ENCODE measurements around the gene KIAA1671. TPM values are rescaled to one million over a fixed set of nuclear protein-coding genes. Genes with fewer than 3 reads are reported as not detected.

KIAA1671 gene
- total and polyA plus RNA-seq, 2 of the 13 experiments (the other 11 are each of a cell fraction or from before 2014, with no cell fraction given), result 13.5 to 13.6 TPM

GRCh38 chr22:25143156-25144076 lies 190.9 kb downstream of the KIAA1671 start (continued):
- TF ChIP-seq MXD1 (CRISPR knock-in tag; IDR thresholded peaks at IDR 0.05) (no peak), ELK4 (CRISPR knock-in tag; IDR thresholded peaks at IDR 0.05; ENCODE audit: borderline replicate concordance) (no peak), SNAPC2 (CRISPR knock-in tag; IDR thresholded peaks at IDR 0.05) (0 out of 2 replicates have a peak, but pooled peaks have one; percentile 10), ATF1 (CRISPR knock-in tag; IDR thresholded peaks at IDR 0.05) (no peak), ZFP82 (CRISPR knock-in tag; IDR thresholded peaks at IDR 0.05; ENCODE audit: borderline replicate concordance) (no peak), MYPOP (CRISPR knock-in tag; IDR thresholded peaks at IDR 0.05) (no peak), KDM1A (CRISPR knock-in tag; IDR thresholded peaks at IDR 0.05) (peak; percentile 38; the same call in 1 of the 2 replicates), ZNF335 (CRISPR knock-in tag; IDR thresholded peaks at IDR 0.05) (no peak), ZNF768 (CRISPR knock-in tag; IDR thresholded peaks at IDR 0.05) (peak; percentile 98), HHEX (CRISPR knock-in tag; IDR thresholded peaks at IDR 0.05) (no peak), ZNF234 (CRISPR knock-in tag; conservative IDR thresholded peaks at IDR 0.05) (no peak), FOXO1 (CRISPR knock-in tag; IDR thresholded peaks at IDR 0.05) (no peak), HNRNPH1 (optimal IDR thresholded peaks at IDR 0.05; ENCODE audit: low read depth, low read length) (no peak), POGK (CRISPR knock-in tag; conservative IDR thresholded peaks at IDR 0.05) (no peak), TOPORS (CRISPR knock-in tag; IDR thresholded peaks at IDR 0.05) (no peak), RFX3 (CRISPR knock-in tag; IDR thresholded peaks at IDR 0.05) (no peak), ZNF275 (CRISPR knock-in tag; IDR thresholded peaks at IDR 0.05; ENCODE audit: borderline replicate concordance) (no peak), ZFP36 (IDR thresholded peaks at IDR 0.05; ENCODE audit: borderline replicate concordance, low read depth, low read length, partially characterized antibody) (peak; percentile 31), GPBP1L1 (CRISPR knock-in tag; IDR thresholded peaks at IDR 0.05) (no peak), NCOA1 (CRISPR knock-in tag; IDR thresholded peaks at IDR 0.05) (no peak), ZNF432 (CRISPR knock-in tag; IDR thresholded peaks at IDR 0.05; ENCODE audit: borderline replicate concordance) (no peak), HCFC1 (IDR thresholded peaks at IDR 0.05; ENCODE audit: low read depth, low read length) (no peak), ETV6 (CRISPR knock-in tag; conservative IDR thresholded peaks at IDR 0.05) (no peak), BRD4 (CRISPR knock-in tag; IDR thresholded peaks at IDR 0.05) (no peak)
